PFSK-1 (cell line): Measurements from ENCODE around the gene SYT3.

Source experiments
- FOXP2 ChIP-seq: optimal IDR thresholded peaks from 2 replicates; pipeline ENCODE3; 2011; ENCODE audit warnings: borderline replicate concordance, control low read depth, inconsistent platforms; ENCODE audit not compliant: insufficient read depth; ENCODE audit errors: extremely low read length, extremely low read depth
- POLR2AphosphoS5 ChIP-seq: IDR thresholded peaks from 2 replicates; pipeline ENCODE4 v1.6.1; 2012; ENCODE audit warnings: low read depth, mild to moderate bottlenecking, control low read depth, low read length, moderate library complexity
- REST ChIP-seq, 2 experiments: IDR thresholded peaks; 2 replicates each; pipeline versions ENCODE4 v1.6.1 to v1.8.0; 2011 to 2012; ENCODE audit warnings: low read depth in 2 of 2, low read length in 2 of 2, control low read depth in 1 of 2, inconsistent platforms in 1 of 2, mild to moderate bottlenecking in 1 of 2, moderate library complexity in 1 of 2; ENCODE audit not compliant: insufficient read depth in 1 of 2
- SIN3A ChIP-seq: IDR thresholded peaks from 2 replicates; pipeline ENCODE4 v1.6.1; 2012; ENCODE audit warnings: mild to moderate bottlenecking, low read length, moderate library complexity, borderline replicate concordance; ENCODE audit not compliant: insufficient read depth
- TAF1 ChIP-seq: IDR thresholded peaks from 2 replicates; pipeline ENCODE4 v1.6.1; 2012; ENCODE audit warnings: low read length, control low read depth, borderline replicate concordance; ENCODE audit not compliant: insufficient read depth

GRCh38 chr19:50667759-50668231 lies 28.1 kb upstream of the SYT3 start:
- TF ChIP-seq SIN3A (no peak), REST (IDR thresholded peaks at IDR 0.05; ENCODE audit: insufficient read depth in 1 of 2, low read depth in 2 of 2, low read length in 2 of 2) (no peak), TAF1 (no peak), POLR2AphosphoS5 (no peak), FOXP2 (no peak)
